HCT116 (cell line): Measurements from ENCODE around the gene FRMD3.

Experiments used
- ATF3 ChIP-seq: IDR thresholded peaks from 2 replicates; pipeline ENCODE4 v1.6.1; 2012
- CTCF ChIP-seq, 3 experiments: fragments of 200-600 bp in 1 of 3; sonication (generic) in 1 of 3; IDR thresholded peaks in 2 of 3; conservative IDR thresholded peaks in 1 of 3; 2 replicates each; pipeline ENCODE4 v1.5.1; 2012 to 2017; ENCODE audit warnings: low read depth in 2 of 3, low read length in 2 of 3, antibody characterized with exemption in 1 of 3, borderline replicate concordance in 1 of 3, control low read depth in 1 of 3, mild to moderate bottlenecking in 1 of 3, mixed read lengths in 1 of 3, mixed run types in 1 of 3, moderate library complexity in 1 of 3; ENCODE audit not compliant: insufficient read depth in 1 of 3
- EZH2 ChIP-seq: fragments of 200-600 bp; sonication (generic); IDR thresholded peaks from 2 replicates; pipeline ENCODE4 v1.6.1; 2017; ENCODE audit warnings: antibody characterized with exemption, mixed run types
- EZH2phosphoT487 ChIP-seq: fragments of 200-600 bp; IDR thresholded peaks from 2 replicates; pipeline ENCODE4 v1.6.1; 2018; ENCODE audit warnings: antibody characterized with exemption, borderline replicate concordance
- JUND ChIP-seq: IDR thresholded peaks from 2 replicates; pipeline ENCODE4 v1.6.1; 2012
- MAX ChIP-seq: IDR thresholded peaks from 2 replicates; pipeline ENCODE4 v1.6.1; 2012
- POLR2A ChIP-seq: IDR thresholded peaks from 2 replicates; pipeline ENCODE4 v1.7.0; 2011; ENCODE audit warnings: borderline replicate concordance; ENCODE audit not compliant: insufficient read depth, insufficient read length; ENCODE audit errors: extremely low read depth
- POLR2AphosphoS5 ChIP-seq: IDR thresholded peaks from 2 replicates; pipeline ENCODE4 v1.6.1; 2011; ENCODE audit warnings: mild to moderate bottlenecking, low read depth, low read length, moderate library complexity
- RAD21 ChIP-seq: IDR thresholded peaks from 2 replicates; pipeline ENCODE4 v1.6.1; 2012; ENCODE audit warnings: low read depth, mild to moderate bottlenecking
- REST ChIP-seq: IDR thresholded peaks from 2 replicates; pipeline ENCODE4 v1.6.1; 2012; ENCODE audit warnings: low read depth
- TCF7L2 ChIP-seq: IDR thresholded peaks from 2 replicates; pipeline ENCODE4 v1.7.0; 2011; ENCODE audit warnings: borderline replicate concordance, inconsistent platforms; ENCODE audit not compliant: insufficient read depth, insufficient read length; ENCODE audit errors: extremely low read depth

- no peak for TF ChIP-seq ATF3
- no peak for TF ChIP-seq EZH2
- no peak for TF ChIP-seq CTCF (IDR thresholded peaks at IDR 0.05 in 2 of 3, conservative IDR thresholded peaks at IDR 0.05 in 1 of 3; ENCODE audit: borderline replicate concordance in 1 of 3, insufficient read depth in 1 of 3, low read depth in 2 of 3, low read length in 2 of 3)
- no peak for TF ChIP-seq RAD21
- no peak for TF ChIP-seq POLR2AphosphoS5
- no peak for TF ChIP-seq EZH2phosphoT487
- TF ChIP-seq POLR2A = no peak
- TF ChIP-seq TCF7L2 = no peak
- TF ChIP-seq JUND = no peak
- TF ChIP-seq REST = no peak
- no peak for TF ChIP-seq MAX
Observed at GRCh38 chr9:83582029-83582428, 43.8 kb upstream of the FRMD3 start.
